ENCODE measurements around the gene STEAP3. TPM values are rescaled to one million over a fixed set of nuclear protein-coding genes. Genes with fewer than 3 reads are reported as not detected.

STEAP3 gene
- total RNA-seq, 2 donors from 2014 or later, result 18.9 to 25.4 TPM

- H3K36me3 ChIP-seq (replicated peaks in 1 of 2; ENCODE audit: insufficient read depth in 1 of 2, low read depth in 2 of 2), result no peaks in the 10 kb centered on the region
- no peak overlapping the region for H3K27ac ChIP-seq
- H3K4me3 ChIP-seq, result no peak overlapping the region
- ATAC-seq (no peak), DNase-seq (no peak)
- peaks cover 24% of the 10 kb centered on the region for H3K4me1 ChIP-seq
- 68 to 76% methylated on average over 16 to 28 of the region's 28 CpGs for WGBS, 2 donors
- no peaks in the 10 kb centered on the region for H3K9me3 ChIP-seq
- H3K27me3 ChIP-seq, result no peaks in the 10 kb centered on the region
- TF ChIP-seq POLR2A (IDR thresholded peaks at IDR 0.05) (no peak), CTCF (IDR thresholded peaks at IDR 0.05) (no peak)
- intact Hi-C loops (cut with DNase I), result no loop called here
Measured at GRCh38 chr2:119230219-119231185, 6.9 kb downstream of the STEAP3 start.

GRCh38 chr2:119231975-119232665 lies 8.5 kb downstream of the STEAP3 start:
- H3K27me3 ChIP-seq, result no peaks in the 10 kb centered on the region
- no peak overlapping the region for H3K4me3 ChIP-seq
- intact Hi-C loops (cut with DNase I), result no loop called here
- no peak overlapping the region for H3K27ac ChIP-seq
- 87 to 95% methylated on average over 10 of the region's 10 CpGs for WGBS, 2 donors
- no peak for DNase-seq
- H3K4me1 ChIP-seq, result peaks cover 19% of the 10 kb centered on the region
- no peak for TF ChIP-seq POLR2A (IDR thresholded peaks at IDR 0.05)
- no peak for TF ChIP-seq CTCF (IDR thresholded peaks at IDR 0.05)
- no peaks in the 10 kb centered on the region for H3K9me3 ChIP-seq
- no peak for ATAC-seq
- H3K36me3 ChIP-seq (replicated peaks in 1 of 2; ENCODE audit: insufficient read depth in 1 of 2, low read depth in 2 of 2), result no peaks in the 10 kb centered on the region

GRCh38 chr2:119232666-119232993 lies 9.0 kb downstream of the STEAP3 start:
- no peak for DNase-seq
- ATAC-seq, result no peak
- no peaks in the 10 kb centered on the region for H3K36me3 ChIP-seq (replicated peaks in 1 of 2; ENCODE audit: insufficient read depth in 1 of 2, low read depth in 2 of 2)
- intact Hi-C loops (cut with DNase I), result no loop called here
- H3K9me3 ChIP-seq, result no peaks in the 10 kb centered on the region
- H3K4me3 ChIP-seq, result no peak overlapping the region
- no peaks in the 10 kb centered on the region for H3K27me3 ChIP-seq
- H3K27ac ChIP-seq, result no peak overlapping the region
- peaks cover 19% of the 10 kb centered on the region for H3K4me1 ChIP-seq
- TF ChIP-seq CTCF (IDR thresholded peaks at IDR 0.05) (no peak), POLR2A (IDR thresholded peaks at IDR 0.05) (no peak)
- WGBS, 2 donors, result 97 to 100% methylated on average over 1 to 3 of the region's 3 CpGs

GRCh38 chr2:119233326-119234020 lies 9.8 kb downstream of the STEAP3 start:
- Histone ChIP-seq H3K36me3 (replicated peaks in 1 of 2; ENCODE audit: insufficient read depth in 1 of 2, low read depth in 2 of 2) (no peaks in the 10 kb centered on the region), H3K9me3 (no peaks in the 10 kb centered on the region), H3K27ac (no peak overlapping the region), H3K27me3 (no peaks in the 10 kb centered on the region), H3K4me3 (no peak overlapping the region), H3K4me1 (peaks cover 19% of the 10 kb centered on the region)
- no peak for TF ChIP-seq CTCF (IDR thresholded peaks at IDR 0.05)
- TF ChIP-seq POLR2A (IDR thresholded peaks at IDR 0.05), result no peak
- WGBS, 2 donors, result 74 to 85% methylated on average over 6 to 7 of the region's 7 CpGs
- ATAC-seq (no peak), DNase-seq (no peak)
- intact Hi-C loops (cut with DNase I), result no loop called here

All from body of pancreas (tissue), 4 donors.